ENCODE measurements around the gene PSTPIP2. TPM values are rescaled to one million over a fixed set of nuclear protein-coding genes. Genes with fewer than 3 reads are reported as not detected.

Gene PSTPIP2
- total and polyA plus RNA-seq, 2 of the 8 experiments (the other 6 are each of a cell fraction or from before 2014, with no cell fraction given): 1.8 to 2.4 TPM

DNA sequence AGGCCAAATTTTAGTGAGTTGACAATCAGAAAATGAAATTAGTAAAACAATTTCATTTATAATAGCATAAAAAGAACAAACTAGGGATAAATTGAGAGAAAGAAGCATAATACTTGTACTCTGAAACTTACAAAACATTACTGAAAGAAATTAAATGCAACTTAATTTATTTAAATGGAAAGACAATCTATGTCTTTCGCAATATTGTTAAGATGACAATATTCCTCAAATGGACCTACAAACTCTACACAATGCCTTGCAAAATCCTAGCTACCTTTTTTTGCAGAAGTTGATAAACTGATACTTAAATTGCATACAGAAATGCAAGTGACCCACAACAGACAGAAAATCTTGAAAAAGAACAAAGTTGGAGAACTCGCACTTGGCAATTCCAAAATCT, 114.0 kb downstream of the PSTPIP2 start:
- Histone ChIP-seq H3K36me3 (ENCODE audit: control insufficient read depth in 2 of 4, insufficient read depth in 4 of 4, low read length in 3 of 4) (peaks cover 2 to 20% (median 15%) of the 10 kb centered on the region in 4 experiments; a peak in 7 of 8 replicates), H3K4me3 (ENCODE audit: extremely low read depth in 1 of 4, insufficient read depth in 2 of 4, low read depth in 3 of 4, low read length in 4 of 4) (no peak overlapping the region), H3K56ac (replicated peaks; ENCODE audit: insufficient read length, low read depth, low read length) (no peak overlapping the region), H4K20me1 (replicated peaks in 1 of 2; ENCODE audit: control insufficient read depth in 1 of 2, insufficient read depth in 2 of 2, low read length in 2 of 2) (peaks cover 0 to 3% of the 10 kb centered on the region in 2 experiments), H4K8ac (ENCODE audit: extremely low read depth, insufficient read depth, low read length) (no peak overlapping the region), H2BK15ac (ENCODE audit: low read length) (no peak overlapping the region), H4K5ac (ENCODE audit: insufficient read length, low read depth, low read length) (no peak overlapping the region), H3K9ac (replicated peaks in 1 of 4; ENCODE audit: extremely low read depth in 1 of 4, low read depth in 3 of 4, low read length in 3 of 4) (no peak overlapping the region), H3K23ac (ENCODE audit: insufficient read length) (no peak overlapping the region), H3K4me2 (ENCODE audit: insufficient read depth in 1 of 2, low read depth in 2 of 2, low read length in 2 of 2) (no peak overlapping the region), H2BK5ac (ENCODE audit: low read depth, low read length) (no peak overlapping the region), H2AK5ac (ENCODE audit: low read depth, low read length) (no peak overlapping the region), H3K79me1 (ENCODE audit: low read depth, low read length) (no peaks in the 10 kb centered on the region), H3K4ac (replicated peaks; ENCODE audit: insufficient read length, low read depth, low read length) (no peak overlapping the region), H3K79me2 (ENCODE audit: control insufficient read depth in 1 of 2, insufficient read depth in 2 of 2, low read length in 2 of 2) (peaks cover 0 to 5% of the 10 kb centered on the region in 2 experiments; a peak in 2 of 4 replicates), H3K27me3 (replicated peaks in 1 of 4; ENCODE audit: control insufficient read depth in 3 of 4, extremely low read depth in 1 of 4, insufficient read depth in 3 of 4, low read length in 3 of 4) (no peaks in the 10 kb centered on the region), H3K23me2 (ENCODE audit: low read depth, low read length) (no peaks in the 10 kb centered on the region), H2BK120ac (replicated peaks; ENCODE audit: low read depth, low read length) (no peak overlapping the region), H2BK12ac (ENCODE audit: low read depth, low read length) (no peak overlapping the region), H3K4me1 (replicated peaks in 1 of 4; ENCODE audit: control insufficient read depth in 3 of 4, insufficient read depth in 4 of 4, low read length in 3 of 4) (no peaks in the 10 kb centered on the region), H2AFZ (ENCODE audit: low read length) (no peak overlapping the region), H3K27ac (ENCODE audit: low read depth, low read length) (no peak overlapping the region), H3K9me3 (ENCODE audit: insufficient read depth in 2 of 2, low read depth in 1 of 2, low read length in 1 of 2) (no peaks in the 10 kb centered on the region), H3K14ac (ENCODE audit: insufficient read length) (no peak overlapping the region), H4K91ac (replicated peaks; ENCODE audit: insufficient read length, low read length) (no peak overlapping the region), H3K18ac (ENCODE audit: extremely low read depth, low read length) (no peak overlapping the region), H2BK20ac (ENCODE audit: low read length) (no peak overlapping the region)
- POLR2A ChIA-PET (ENCODE audit: partially characterized antibody): no interaction called here
- WGBS, 2 experiments (ENCODE audit: extremely low coverage in 1 of 2, insufficient coverage in 1 of 2, insufficient read length in 1 of 2, insufficient replicate concordance in 2 of 2, low coverage in 1 of 2, low lambda C conversion rate in 2 of 2, missing lambda C conversion rate in 1 of 2): 85% methylated on average over 2 of the region's 2 CpGs; no CpG with 5 or more reads in 1 of the 2 experiments
- CTCF ChIA-PET (ENCODE audit: partially characterized antibody): no interaction called here
- no peak for DNase-seq (ENCODE audit: low read depth in 1 of 2, low spot score in 2 of 2)
- FAIRE-seq: no peak
- no peak for TF ChIP-seq FOSL1 (IDR thresholded peaks at IDR 0.05; ENCODE audit: insufficient read depth, low read depth, low read length)
- TF ChIP-seq, protein P1, sequence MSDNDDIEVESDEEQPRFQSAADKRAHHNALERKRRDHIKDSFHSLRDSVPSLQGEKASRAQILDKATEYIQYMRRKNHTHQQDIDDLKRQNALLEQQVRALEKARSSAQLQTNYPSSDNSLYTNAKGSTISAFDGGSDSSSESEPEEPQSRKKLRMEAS (IDR thresholded peaks at IDR 0.05): no peak
- no peak for TF ChIP-seq EGR1 (IDR thresholded peaks at IDR 0.05; ENCODE audit: borderline replicate concordance, low read depth, low read length)
- no peak for TF ChIP-seq RBBP5 (IDR thresholded peaks at IDR 0.05; ENCODE audit: borderline replicate concordance, low read depth, low read length)
- TF ChIP-seq, protein P2, sequence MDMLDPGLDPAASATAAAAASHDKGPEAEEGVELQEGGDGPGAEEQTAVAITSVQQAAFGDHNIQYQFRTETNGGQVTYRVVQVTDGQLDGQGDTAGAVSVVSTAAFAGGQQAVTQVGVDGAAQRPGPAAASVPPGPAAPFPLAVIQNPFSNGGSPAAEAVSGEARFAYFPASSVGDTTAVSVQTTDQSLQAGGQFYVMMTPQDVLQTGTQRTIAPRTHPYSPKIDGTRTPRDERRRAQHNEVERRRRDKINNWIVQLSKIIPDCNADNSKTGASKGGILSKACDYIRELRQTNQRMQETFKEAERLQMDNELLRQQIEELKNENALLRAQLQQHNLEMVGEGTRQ (IDR thresholded peaks at IDR 0.05; ENCODE audit: low read length): no peak
- no peak for TF ChIP-seq MAFK (IDR thresholded peaks at IDR 0.05; ENCODE audit: low read depth, low read length)
- TF ChIP-seq SRF (IDR thresholded peaks at IDR 0.05; ENCODE audit: low read depth, low read length): no peak
- TF ChIP-seq NANOG (IDR thresholded peaks at IDR 0.05; ENCODE audit: insufficient read depth, low read depth, low read length, poor library complexity, severe bottlenecking): no peak
